NCI-H1436 treated with DMSO at 0.1 percent for 48 hours (cell line): ENCODE data around the gene GALT.

Experiments used
- DNase-seq: peaks from one replicate; lab custom pipeline; 2025; lab: John Stamatoyannopoulos, UW

Gene GALT

GRCh38 chr9:34684145-34684544, 37.7 kb downstream of the GALT start:
- no peak for DNase-seq

DNA sequence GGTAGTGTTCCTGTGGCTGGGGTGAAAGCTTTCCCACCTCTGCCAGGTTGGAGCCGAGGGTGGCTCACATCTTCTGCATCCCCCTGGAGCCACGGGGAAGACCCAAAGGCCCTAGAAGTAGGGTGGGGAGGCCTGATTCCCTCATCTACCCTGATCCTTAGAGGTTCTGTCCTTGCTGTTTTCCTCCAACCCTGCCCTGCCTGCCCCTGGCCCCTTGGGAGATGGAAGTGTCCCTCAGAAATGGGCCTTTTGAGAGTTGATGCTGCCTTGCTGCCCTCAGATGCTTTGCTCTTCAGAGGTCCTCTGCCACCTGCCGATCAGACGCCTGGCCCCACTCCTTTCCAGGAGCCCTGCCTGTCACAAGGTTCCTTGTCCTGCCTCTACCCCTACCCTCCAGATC, 38.3 kb downstream of the GALT start:
- DNase-seq, result no peak

DNA sequence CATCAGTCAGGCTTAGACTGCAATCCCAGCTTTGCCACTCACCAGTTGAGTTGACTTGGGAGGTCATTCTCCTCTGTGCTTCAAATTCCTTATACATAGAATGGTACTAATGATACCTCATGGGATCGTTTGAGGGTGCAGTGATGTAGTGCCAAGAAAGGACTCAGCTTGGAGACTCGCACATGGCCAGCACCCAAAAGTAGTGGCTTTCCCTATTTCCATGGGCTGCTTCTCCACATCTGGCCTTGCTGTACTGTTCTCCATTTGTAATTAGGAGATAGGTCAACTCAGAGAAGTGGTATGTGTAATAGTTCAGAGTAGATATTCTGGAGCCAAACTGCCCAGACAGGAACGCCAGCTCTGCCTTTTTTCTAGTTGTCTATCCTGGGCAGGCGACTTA, 39.1 kb downstream of the GALT start:
- DNase-seq, result no peak

- no peak for DNase-seq
Measured at GRCh38 chr9:34686231-34686630, 39.8 kb downstream of the GALT start.

- DNase-seq, result no peak
Measured at GRCh38 chr9:34686732-34687131, 40.3 kb downstream of the GALT start.

DNA sequence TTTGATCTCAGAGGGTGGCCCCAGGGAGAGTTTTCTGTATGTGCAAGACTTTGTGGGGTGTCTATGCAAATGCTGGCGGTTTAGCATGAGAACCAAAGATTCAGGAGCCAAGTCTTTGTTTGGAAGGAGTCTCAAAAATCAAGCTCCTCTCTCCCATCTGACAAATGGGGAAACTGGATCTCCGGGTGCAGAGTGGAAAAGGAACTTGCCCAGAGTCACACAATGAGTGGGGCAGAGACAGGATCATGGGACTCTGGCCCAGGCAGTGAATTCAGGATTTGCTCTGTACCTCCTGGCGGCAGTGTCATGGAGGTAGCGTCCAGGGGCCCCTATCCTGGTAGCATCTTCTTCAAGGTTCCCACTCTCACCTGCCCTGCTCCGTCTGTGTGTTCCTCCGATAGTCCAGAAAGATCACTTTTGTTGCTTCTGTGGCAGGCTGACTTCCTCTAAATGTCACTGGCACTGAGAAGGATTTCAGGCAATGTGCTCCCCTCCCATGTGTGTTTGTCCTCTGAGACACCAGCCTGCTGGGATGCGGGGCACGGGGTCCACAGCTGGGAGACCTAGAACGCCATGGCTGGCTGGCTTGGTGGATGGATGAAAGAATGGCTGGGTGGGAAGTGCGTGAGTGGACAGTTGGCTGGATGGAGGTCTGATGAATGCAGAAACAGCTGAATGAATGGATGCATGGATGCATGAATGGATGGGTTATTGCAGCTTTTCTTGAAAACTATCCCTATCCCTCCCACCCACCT, 41.0 kb downstream of the GALT start:
- DNase-seq, result no peak

DNA sequence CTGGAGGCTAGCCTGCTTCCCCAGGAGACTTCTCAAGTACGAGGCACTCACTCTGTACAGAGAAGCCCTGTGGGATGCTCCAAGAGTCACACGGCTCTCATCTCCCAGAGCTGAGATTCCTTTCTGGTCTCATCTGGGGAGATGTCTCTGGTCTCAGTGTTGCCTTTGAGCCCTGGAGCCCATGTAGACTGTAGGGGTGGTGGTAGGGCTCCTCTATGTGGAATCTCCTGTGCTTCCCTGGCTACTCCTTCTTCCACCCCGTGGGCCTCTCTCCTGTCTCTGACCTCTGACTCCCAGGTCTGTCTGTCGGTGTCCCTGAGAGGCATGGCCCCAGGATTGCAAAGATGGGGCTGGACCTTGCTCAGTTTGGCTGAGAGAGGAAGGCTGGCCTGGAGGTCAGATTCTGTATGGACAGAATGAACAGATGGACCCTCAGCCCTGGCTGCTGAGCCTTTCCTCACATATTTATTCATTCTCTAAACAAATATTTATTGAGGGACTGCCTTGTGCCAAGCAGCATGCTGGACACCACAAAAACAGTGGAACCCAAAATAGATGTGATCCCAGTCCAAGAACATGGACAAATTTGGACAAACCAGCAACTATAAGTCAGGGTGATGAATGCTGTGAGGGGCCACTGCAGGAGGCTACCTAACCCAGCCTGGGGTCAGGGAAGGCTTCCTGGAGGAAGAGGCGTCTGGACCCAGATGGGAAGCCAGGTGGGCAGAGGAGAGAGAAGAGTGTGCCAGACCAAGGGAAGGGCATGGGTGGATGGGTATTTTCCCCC, 42.0 kb downstream of the GALT start:
- no peak for DNase-seq

GRCh38 chr9:34689116-34689470, 42.6 kb downstream of the GALT start:
- DNase-seq, result no peak

DNA sequence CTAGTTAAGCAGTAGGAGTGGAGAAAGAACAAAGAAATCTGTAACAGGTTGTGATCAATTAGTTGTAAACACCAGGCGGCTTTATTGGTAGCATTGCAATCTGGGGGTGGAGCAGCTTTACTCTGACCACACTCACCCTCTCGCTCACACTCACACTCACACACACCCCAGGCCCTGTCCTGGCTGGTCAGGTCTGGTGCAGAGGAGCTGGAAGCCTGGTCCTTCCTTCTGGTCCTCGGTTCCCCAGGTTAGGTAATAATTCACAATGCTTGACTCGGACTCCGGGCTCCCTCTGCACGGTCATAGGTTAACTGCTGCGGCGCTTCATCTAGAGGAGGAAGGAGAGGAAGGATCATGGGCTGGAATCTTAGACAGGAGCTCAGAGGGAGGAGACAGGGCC, 43.0 kb downstream of the GALT start:
- DNase-seq, result no peak

- DNase-seq, result no peak
Measured at GRCh38 chr9:34690983-34691935, 44.8 kb downstream of the GALT start, which contains the start of gene CCL19. Gene CCL19 (minus strand): TSS chr9:34691276. CDS start chr9:34691139, 137 bp downstream.

DNA sequence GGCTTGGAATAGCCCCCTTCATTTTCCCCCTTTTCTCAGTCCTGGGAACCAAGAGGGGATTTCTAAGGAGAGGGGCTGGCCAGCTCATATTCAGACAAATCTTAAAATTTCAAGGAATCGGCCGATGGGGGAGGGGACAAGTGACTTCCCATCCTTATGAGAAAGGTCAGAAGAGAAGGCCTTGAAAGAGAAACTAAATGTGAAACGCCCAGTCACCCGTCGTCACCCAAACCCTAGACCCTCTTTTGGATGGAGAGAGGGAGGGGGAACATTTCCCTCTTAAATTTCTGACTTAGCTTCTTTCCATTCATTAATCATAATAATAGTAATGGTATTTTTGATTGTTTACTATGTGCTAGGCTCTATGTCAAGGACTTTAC, 45.5 kb downstream of the GALT start:
- no peak for DNase-seq

DNA sequence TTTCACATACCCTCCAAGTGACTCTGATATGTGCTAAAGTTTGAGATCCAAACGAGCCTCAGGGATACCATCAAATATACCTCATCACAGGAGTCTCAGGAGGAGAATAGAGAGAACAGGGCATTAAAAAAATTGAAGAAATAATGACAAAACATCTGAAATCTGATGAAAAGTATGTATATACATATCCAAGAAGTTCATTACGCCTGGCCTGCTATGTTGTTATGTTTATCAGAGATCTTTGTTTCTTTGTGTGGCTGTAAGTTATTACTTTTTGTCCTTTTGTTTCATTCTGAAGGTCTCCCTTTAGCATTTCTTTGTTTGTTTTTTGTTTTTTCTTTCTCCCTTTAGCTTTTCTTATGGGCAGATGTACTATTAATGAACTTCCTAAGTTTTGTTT, 47.1 kb downstream of the GALT start:
- DNase-seq, result no peak

- no peak for DNase-seq
Measured at GRCh38 chr9:34694811-34695210, 48.3 kb downstream of the GALT start.
